Loucy (cell line): ENCODE data around the gene IL36B.

Experiments used
- H2AFZ ChIP-seq: fragments of 200-600 bp; sonication (generic); 2 replicates; pipeline ENCODE4 v1.6.0; 2016; ENCODE audit warnings: antibody characterized with exemption, mild to moderate bottlenecking, low read length, moderate library complexity
- H3F3A ChIP-seq: fragments of 200-600 bp; 2 replicates; pipeline ENCODE4 v1.6.0; 2016; ENCODE audit warnings: antibody characterized with exemption, low read depth, mild to moderate bottlenecking
- H3K27me3 ChIP-seq: fragments of 200-600 bp; sonication (generic); 2 replicates; pipeline ENCODE4 v1.6.1; 2014; ENCODE audit warnings: low read length, mild to moderate bottlenecking; ENCODE audit not compliant: insufficient read depth, poor library complexity, severe bottlenecking
- H3K36me3 ChIP-seq: fragments of 200-600 bp; sonication (generic); 2 replicates; pipeline ENCODE4 v1.6.1; 2016; ENCODE audit warnings: low read length; ENCODE audit not compliant: insufficient read depth
- H3K4me1 ChIP-seq: fragments of 200-600 bp; sonication (generic); 2 replicates; pipeline ENCODE4 v1.5.1; 2014; ENCODE audit warnings: low read length, mild to moderate bottlenecking; ENCODE audit not compliant: insufficient read depth, poor library complexity, severe bottlenecking
- H3K4me2 ChIP-seq: fragments of 200-600 bp; sonication (generic); 2 replicates; pipeline ENCODE4 v1.6.0; 2014; ENCODE audit warnings: antibody characterized with exemption, low read length, low read depth, mild to moderate bottlenecking; ENCODE audit not compliant: poor library complexity, severe bottlenecking
- H3K4me3 ChIP-seq: fragments of 200-600 bp; sonication (generic); 2 replicates; pipeline ENCODE4 v1.5.1; 2014; ENCODE audit warnings: low read length, mild to moderate bottlenecking, mixed read lengths; ENCODE audit not compliant: poor library complexity, severe bottlenecking
- H3K79me2 ChIP-seq: fragments of 200-600 bp; sonication (generic); 2 replicates; pipeline ENCODE4 v1.6.1; 2014; ENCODE audit warnings: low read length; ENCODE audit not compliant: insufficient read depth
- H3K9ac ChIP-seq: fragments of 200-600 bp; sonication (generic); 2 replicates; pipeline ENCODE4 v1.6.0; 2014; ENCODE audit warnings: mild to moderate bottlenecking, low read depth, low read length, moderate library complexity; ENCODE audit not compliant: poor library complexity, severe bottlenecking
- H3K9me2 ChIP-seq: fragments of 200-600 bp; sonication (generic); replicated peaks from 2 replicates; pipeline ENCODE4 v1.6.1; 2016; ENCODE audit warnings: low read depth, low read length, mixed read lengths
- H3K9me3 ChIP-seq: fragments of 200-600 bp; sonication (generic); 2 replicates; pipeline ENCODE4 v1.6.1; 2014; ENCODE audit warnings: mild to moderate bottlenecking, antibody characterized with exemption, low read length, low read depth; ENCODE audit not compliant: insufficient read depth
- H4K20me1 ChIP-seq: fragments of 200-600 bp; sonication (generic); 2 replicates; pipeline ENCODE4 v1.6.0; 2014; ENCODE audit warnings: antibody characterized with exemption, low read length, mild to moderate bottlenecking; ENCODE audit not compliant: insufficient read depth, poor library complexity, severe bottlenecking
- EZH2phosphoT487 ChIP-seq: fragments of 200-600 bp; IDR thresholded peaks from 2 replicates; pipeline ENCODE4 v1.6.1; 2018; ENCODE audit warnings: antibody characterized with exemption, mild to moderate bottlenecking, moderate library complexity, borderline replicate concordance
- TF ChIP-seq, protein P1 (sequence below): fragments of 200-600 bp; sonication (generic); conservative IDR thresholded peaks from 2 replicates; pipeline ENCODE4 v1.5.1; 2014; ENCODE audit warnings: mild to moderate bottlenecking, antibody characterized with exemption, low read length

The IL36B gene

DNA sequence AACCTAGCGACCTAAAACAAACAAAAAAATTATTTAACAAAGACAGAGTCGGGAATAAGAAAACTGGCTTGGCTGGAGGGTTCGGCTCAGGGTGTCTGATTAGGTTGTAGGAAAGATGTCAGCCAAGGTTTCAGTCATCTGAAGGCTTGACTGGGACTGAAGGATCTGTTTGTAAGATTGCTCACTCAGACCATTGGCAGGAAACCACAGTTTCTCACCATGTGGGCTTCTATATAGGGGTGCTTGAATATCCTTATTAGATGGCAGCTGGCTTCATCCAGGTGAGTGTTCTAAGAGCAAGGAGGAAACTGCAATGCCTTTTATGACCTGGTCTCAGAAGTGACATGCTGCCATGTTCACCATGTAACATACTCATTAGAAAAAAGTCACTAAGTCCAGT is 999 bp upstream of the IL36B start:
- Histone ChIP-seq H3K4me3 (no peak overlapping the region), H3K79me2 (no peaks in the 10 kb centered on the region), H3K9me2 (no peaks in the 10 kb centered on the region), H3K9me3 (no peaks in the 10 kb centered on the region; the same call in 1 of the 2 replicates), H3K4me2 (no peak overlapping the region), H3K4me1 (no peaks in the 10 kb centered on the region), H3K9ac (no peak overlapping the region), H4K20me1 (no peaks in the 10 kb centered on the region), H2AFZ (no peak overlapping the region), H3K36me3 (no peaks in the 10 kb centered on the region), H3F3A (no peaks in the 10 kb centered on the region), H3K27me3 (no peaks in the 10 kb centered on the region)
- TF ChIP-seq, protein P1, sequence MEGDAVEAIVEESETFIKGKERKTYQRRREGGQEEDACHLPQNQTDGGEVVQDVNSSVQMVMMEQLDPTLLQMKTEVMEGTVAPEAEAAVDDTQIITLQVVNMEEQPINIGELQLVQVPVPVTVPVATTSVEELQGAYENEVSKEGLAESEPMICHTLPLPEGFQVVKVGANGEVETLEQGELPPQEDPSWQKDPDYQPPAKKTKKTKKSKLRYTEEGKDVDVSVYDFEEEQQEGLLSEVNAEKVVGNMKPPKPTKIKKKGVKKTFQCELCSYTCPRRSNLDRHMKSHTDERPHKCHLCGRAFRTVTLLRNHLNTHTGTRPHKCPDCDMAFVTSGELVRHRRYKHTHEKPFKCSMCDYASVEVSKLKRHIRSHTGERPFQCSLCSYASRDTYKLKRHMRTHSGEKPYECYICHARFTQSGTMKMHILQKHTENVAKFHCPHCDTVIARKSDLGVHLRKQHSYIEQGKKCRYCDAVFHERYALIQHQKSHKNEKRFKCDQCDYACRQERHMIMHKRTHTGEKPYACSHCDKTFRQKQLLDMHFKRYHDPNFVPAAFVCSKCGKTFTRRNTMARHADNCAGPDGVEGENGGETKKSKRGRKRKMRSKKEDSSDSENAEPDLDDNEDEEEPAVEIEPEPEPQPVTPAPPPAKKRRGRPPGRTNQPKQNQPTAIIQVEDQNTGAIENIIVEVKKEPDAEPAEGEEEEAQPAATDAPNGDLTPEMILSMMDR = no peak
- no peak for TF ChIP-seq EZH2phosphoT487

DNA sequence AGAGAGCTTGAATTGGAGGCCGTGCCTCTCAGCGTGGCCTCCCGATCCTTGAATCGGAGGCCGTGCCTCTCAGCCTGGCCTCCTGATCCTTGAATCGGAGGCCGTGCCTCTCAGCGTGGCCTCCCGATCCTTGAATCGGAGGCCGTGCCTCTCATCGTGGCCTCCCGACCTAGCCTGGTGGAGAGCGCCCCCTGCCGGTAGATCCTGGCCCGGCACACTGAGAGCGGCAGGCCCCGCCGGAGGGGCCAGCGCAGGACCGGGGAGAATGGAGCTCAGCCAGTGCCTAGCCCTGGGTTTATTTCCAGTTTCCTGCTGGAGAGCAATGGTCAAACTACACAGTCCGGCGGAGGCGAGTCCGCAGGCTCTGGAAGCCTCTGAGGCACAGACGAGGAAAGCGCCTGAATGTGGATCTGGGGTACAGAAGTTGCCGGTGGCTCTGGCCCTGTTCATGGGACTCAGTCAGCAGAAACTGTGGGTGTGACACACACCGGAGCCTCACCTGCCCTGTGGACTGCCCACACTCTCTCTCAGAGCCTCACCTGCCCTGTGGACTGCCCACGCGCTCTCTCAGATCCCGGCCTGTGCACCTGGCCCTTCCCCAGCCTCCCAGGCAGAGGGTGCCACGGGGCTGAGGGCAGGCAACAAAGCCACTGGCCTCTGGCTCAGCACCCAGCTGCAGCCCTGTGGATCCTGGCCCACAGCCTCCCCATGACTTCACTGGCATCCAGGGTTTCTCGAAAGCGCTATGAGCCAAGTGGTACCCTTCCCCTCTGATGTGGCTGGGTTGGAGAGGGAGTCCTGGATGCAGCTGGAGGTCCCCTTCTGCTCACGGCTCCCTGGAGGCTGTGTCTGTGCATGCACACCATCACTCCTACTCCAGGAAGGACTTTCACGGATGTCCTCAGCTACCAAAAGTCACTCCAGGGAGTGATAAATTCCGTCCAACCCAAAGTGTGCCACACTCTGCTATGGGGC is 1.5 kb downstream of the IL36B start:
- Histone ChIP-seq H3K79me2 (no peaks in the 10 kb centered on the region), H3K9me3 (no peaks in the 10 kb centered on the region; the same call in 1 of the 2 replicates)

DNA sequence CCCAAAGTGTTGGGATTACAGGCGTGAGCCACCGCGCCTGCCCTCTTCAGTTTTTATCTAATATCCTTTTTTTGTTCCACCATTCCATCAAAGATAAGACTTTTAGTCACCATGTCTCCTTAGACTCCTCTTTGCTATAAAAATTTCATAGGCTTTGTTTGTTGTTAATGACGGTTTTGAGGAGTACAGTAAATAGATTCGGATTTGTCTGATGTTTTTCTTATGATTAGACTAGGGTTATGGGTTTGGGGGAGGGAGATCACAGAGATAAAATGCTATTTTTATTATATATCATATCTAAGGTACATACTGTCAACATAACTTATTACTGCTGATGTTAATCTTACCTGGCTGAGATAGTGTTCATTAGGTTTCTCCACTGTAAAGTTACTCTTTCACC is 6.2 kb downstream of the IL36B start:
- no peaks in the 10 kb centered on the region for H3K9me3 ChIP-seq
- H3F3A ChIP-seq = no peaks in the 10 kb centered on the region
- no peak for TF ChIP-seq EZH2phosphoT487
- TF ChIP-seq, protein P1 = no peak
- no peaks in the 10 kb centered on the region for H4K20me1 ChIP-seq
- H2AFZ ChIP-seq = no peak overlapping the region
- no peaks in the 10 kb centered on the region for H3K36me3 ChIP-seq
- H3K9ac ChIP-seq = no peak overlapping the region
- H3K9me2 ChIP-seq = no peaks in the 10 kb centered on the region
- H3K4me3 ChIP-seq = no peak overlapping the region
- no peak overlapping the region for H3K4me2 ChIP-seq
- no peaks in the 10 kb centered on the region for H3K79me2 ChIP-seq
- no peaks in the 10 kb centered on the region for H3K27me3 ChIP-seq
- no peaks in the 10 kb centered on the region for H3K4me1 ChIP-seq

More for the DNA sequence above, 1.5 kb downstream of the IL36B start:
- Histone ChIP-seq H3K27me3 (no peaks in the 10 kb centered on the region), H3K9me2 (no peaks in the 10 kb centered on the region), H3K36me3 (no peaks in the 10 kb centered on the region), H3K4me2 (no peak overlapping the region), H3F3A (no peaks in the 10 kb centered on the region), H3K4me1 (no peaks in the 10 kb centered on the region), H2AFZ (no peak overlapping the region), H3K4me3 (no peak overlapping the region), H4K20me1 (no peaks in the 10 kb centered on the region), H3K9ac (no peak overlapping the region)
- no peak for TF ChIP-seq EZH2phosphoT487
- TF ChIP-seq, protein P1 = no peak; the same call in 1 of the 2 replicates
